SKM-1 (cell line): Measurements from ENCODE around the gene PPP1R14C.

Experiments
- DNase-seq: peaks from one replicate; lab custom pipeline; 2025; ENCODE audit not compliant: unreplicated experiment; lab: John Stamatoyannopoulos, UW

The PPP1R14C gene

DNA sequence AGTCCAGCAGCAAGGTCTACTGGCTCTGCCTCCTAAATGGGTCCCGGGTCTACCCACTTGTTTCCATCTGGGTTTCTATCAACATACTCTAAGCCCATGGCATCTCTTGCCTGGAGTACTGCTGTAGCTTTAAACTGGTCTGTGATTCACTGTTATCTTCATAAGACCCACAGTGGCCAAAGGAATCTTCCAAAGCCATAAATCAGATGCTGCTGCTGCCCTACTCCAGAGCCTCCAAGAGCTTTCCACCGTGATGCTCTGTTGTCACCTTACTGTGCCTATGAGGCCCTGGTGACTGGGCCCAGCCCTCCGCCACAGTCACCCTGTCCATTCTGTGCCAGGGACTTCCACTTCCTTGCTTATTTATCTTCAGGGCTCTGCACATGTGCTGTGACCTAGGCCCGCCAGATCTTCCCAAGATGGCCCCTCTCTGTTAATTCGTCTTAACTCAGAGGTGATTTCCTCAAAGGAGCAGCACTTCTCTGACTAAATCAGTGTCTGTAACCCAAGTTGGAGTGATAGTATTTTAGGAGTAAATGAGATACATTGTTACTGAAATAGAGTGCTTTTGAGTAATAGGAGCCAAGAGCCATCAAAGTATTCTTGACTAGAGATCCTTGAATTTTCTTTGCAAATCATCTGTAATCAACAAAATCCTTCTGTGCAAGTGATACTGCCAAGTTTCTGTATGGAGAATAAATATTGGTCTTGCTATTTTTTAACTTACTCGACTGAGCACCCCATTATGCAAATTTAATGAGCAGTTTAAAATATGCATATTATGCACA is 102.5 kb downstream of the PPP1R14C start:
- no peak for DNase-seq

DNA sequence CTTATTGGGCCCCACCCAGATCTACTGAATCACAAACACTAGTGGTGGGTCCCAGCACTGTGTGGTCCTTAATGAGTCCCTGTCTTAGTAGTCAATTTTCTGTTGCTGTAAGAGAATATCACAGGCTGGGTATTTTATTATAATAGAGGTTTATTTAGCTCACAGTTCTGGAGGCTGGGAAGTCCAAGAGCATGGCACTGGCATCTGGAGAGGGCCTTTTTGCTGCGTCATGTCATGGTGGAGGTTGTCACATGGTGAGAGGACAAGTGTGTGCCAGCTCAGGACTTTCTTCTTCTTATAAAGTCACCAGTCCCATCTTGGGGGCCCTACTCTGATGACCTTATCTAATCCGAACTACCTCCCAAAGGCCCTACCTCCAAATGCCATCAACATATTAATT is 105.0 kb downstream of the PPP1R14C start:
- DNase-seq = no peak

DNA sequence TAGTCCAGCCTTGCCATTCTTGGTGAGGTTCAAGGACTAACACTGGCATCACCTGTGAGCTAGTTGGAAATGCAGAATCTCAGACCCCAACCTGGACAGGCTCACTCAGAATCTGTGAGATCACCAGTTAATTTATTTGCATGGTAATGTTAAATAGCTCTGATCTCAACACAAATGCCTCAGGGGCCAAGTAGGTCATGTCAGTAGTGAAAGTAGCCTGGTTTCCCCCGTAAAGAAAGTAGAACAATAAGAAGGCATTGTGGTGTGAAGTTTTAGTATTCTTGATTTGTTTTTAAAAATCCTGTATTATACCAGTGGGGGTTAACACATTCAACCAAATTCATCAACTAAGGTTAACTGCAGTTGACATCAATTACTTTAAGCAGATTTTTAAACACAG is 105.5 kb downstream of the PPP1R14C start:
- DNase-seq = no peak

DNA sequence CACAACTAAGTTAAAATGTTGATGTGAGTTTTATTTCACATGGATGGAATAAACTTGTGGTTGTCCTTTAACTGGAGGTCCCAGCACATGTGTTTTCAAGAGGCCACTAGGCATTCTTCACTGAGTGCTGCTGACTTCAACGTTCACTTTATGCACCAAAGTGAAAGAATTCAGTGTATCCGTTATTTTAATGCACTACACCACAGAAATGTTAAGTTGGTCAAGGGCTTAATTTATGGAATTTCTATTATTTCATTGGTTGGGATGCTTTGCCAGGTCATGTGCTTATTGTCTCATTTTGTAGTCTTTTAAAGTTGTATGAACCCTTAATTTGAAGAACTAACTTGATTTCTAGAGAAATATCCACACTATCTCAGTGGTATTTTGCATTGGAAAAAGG is 106.4 kb downstream of the PPP1R14C start:
- no peak for DNase-seq

DNA sequence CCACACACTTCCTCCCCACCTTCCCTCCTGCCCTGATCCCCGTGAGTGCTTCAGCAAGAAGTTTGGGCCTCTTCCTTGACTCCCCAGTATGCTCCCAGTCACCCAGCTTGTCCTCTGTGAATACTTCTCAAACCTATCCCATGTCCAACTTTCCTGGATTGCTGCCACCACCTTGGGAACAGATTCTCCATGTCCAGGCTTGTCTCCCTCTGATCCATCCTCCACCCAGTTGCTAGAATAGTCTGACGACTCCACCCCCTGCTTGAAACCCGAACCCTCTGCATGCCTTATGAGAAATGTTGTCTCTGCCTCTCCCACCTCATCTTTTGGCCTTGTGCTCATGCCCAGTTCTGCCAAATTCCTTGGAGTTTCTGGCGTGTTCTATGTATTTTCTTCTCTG is 108.0 kb downstream of the PPP1R14C start:
- DNase-seq = no peak

DNA sequence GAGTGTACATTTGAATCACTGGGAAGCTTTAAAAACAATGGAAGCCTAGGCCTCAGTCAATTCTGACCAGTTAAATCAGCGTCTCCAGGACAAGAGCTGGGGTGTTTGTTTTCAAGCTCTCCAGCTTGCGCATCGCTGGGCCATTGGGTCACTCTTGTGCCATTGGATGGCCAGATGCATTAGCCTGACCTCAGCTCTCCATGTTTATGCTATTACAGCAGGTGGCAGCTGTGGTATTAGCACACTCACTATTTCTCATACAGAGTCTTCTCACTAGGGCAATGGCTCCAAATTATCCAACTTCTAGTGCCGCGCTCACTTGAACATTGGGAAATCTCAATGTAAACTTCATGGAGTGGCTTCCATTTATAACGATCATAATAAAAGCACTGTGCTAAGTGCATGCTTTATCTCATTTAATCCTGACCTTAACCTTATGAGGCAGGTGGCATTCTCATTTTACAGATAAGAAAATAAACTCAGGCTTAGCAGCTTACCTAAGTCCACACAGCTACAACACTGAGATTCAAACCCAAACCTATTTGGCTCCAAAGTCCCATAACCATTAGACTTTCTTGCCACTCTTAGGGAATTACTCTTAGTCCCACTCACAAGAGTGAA is 108.8 kb downstream of the PPP1R14C start:
- DNase-seq = no peak

DNA sequence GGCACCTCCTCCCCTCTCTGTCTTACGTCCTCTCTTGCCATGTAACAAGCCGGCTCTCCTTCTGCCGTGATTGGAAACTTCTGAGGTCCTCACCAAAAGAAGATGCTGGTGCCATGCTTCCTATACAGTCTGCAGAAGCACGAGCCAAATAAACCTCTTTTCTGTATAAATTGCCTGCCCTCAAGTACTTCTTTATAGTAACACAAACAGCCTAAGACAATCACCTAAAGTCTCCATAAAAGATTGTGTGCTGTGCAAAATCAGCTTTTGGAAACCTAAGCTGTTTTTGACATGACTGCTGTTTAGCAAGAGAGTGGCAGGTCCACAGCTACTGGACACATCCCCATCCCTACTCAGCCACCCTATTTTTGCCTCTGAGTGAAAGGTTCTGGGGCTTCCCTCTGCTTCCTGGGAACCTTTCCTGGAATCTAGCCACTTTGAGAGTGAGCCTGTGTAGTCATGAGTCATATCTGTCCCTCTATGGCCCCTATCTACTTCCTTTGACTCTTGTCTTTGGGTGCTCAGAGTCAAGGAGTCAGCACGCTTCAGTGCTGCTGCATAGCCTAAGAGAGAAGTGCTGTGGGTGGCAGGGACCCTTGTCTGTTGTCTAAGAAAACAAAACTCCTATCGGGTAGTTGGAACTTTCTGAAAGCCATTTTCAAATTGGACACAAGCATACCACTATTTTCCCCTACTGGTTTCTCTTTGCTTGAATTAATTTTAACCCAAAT is 110.0 kb downstream of the PPP1R14C start:
- no peak for DNase-seq

DNA sequence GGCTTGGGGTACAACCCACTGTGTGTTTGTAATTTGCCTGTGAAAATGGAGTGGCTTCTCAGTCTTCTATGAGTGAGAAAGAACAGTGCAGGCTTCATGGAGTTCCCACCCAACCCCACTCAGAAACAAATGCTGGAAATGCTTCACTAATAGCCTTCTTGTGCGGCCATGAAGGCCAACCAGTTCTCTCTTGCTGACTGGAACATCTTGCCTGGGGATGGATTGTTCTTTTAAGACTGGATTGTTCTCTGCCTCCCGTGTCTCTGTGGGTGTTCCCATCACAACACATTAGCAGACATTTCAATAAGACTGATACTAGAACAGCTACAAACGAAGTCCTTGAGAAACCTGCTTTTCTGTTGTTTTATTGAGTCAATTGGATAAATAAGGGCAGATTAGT is 110.6 kb downstream of the PPP1R14C start:
- no peak for DNase-seq

DNA sequence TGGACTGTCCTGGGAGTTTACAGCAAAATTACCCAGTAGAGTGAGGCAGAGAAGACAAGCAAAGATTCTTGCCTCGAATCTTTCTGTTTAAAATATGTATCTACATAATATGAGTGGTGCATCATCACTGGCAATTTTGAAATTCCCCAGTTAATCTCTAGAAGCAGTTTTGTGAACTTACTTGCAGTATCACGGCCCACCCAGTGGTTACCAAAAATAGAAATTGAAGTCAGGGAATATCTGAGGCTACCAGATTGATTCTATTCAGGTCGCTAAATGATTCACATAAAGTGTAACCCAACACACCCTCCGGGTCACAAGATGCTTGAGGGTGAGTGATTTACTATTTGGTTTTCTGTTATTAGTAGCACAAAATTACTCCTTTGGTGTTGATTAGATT is 111.9 kb downstream of the PPP1R14C start:
- no peak for DNase-seq

DNA sequence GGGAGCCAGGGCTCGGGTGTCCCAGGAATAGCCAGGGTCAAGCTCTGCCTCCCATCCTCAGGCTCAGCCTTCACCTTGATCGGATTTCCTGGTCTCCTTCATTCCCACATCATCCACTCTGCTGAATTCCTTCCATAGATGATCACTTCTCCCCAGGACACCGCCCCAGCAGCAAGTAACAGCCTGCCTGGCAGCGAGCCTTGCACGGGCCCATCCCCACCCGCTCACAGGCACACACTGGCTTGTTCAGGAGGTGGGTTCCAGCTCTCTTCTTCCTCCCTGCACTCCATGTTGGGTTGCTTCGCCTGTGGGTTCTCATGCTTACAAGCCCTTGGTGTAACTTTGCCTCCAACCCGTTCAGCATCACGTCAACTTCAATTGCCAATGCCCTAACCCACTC is 113.0 kb downstream of the PPP1R14C start:
- no peak for DNase-seq

DNA sequence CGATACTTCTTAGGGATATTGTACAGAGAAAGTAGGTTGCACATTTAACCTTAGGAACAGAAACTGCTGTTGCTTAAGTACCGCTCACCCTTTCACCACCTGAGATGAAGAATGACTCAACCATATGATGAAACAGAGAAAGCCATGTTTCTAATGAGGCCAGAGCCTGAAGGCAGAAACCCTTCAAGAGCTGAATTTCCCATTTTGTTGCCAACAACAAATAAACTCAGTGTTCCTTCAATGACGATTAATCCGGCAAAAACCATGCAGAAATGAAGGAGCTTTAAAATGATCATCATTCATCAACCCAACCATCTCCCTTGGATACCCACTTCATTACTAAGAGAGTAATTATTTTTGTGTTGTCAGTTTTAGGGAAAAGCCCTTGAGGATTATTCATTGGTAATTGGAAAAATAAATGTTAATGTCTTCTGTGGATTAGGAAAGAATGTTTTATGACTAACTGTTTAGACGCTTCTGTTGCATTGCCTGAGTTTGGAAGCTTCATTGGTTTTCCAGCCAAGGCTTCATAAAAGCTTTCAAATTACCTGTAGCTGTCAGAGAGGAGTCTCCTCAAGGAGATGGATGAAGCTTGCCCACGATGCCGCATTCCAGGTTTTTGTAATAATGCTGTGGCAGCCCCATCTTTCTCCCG is 113.9 kb downstream of the PPP1R14C start:
- DNase-seq = no peak

DNA sequence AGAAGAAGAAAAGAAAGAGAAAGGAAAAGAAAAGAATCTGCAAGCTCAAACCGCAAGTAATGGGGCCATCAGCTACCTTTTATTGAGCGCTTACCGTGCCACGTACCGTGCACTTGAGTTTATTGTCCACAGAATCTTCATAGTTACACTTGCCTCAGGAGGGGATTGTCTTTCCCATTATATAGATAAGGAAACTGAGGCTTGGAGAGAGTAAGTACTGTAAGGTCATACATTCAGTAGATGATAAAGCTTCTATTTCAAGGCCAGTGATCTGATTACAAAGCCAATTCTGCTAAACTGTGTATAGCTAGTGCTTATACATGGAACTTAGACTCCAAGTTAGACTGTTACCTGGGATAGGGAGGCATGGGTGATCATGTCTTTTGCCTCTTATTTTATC is 115.5 kb downstream of the PPP1R14C start:
- DNase-seq = no peak

DNA sequence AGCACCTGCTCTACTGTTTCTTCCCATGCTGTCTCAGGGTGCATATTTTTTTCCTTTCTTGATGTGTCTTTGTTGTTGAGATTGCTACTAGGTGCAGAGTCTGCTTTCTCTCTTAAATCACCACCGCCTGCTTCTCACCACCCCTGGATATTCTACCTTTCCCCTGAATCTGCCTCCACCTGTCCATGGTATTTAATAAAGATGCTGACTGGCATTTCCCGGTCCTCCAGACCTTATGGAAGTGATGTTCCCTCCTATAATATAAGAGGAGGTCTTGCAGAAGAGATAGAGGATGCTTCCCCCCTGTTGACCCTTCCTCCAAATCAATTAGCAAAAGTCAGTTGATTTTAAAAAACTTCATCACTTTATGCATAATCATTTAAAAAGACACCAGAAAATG is 118.1 kb downstream of the PPP1R14C start:
- DNase-seq = no peak

DNA sequence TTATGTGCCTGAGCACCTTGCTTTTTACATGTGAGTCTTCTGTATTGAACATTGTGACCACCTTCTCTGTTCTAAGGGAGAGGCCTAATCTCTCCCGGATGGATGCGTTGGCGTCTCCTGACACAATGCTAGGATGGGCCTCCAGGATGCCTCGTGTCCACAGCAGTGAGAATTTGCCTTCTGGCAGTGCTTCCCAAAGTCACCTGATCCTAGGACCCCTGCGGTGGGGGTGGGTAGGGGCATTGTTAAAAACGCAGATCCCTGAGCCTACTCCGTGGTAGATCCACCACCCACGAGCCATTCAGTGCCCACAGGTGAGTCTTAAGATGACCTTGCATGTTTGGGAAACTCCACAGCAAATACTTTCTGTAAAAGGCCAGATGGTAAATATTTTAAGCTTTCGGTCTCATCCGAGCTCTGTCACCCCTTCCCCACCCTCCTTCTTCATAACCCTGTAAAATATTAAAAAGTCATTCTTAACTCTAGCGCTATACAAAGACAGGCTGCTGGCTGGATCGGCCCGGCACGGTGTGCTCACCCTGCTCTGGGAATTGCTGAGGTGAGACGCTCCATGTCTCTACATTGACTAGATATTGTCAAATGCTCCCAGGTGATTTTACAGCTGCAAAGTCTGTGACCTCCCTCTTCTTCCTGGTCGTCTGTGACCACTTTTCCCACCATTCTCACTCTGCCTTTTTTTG is 119.3 kb downstream of the PPP1R14C start:
- no peak for DNase-seq

DNA sequence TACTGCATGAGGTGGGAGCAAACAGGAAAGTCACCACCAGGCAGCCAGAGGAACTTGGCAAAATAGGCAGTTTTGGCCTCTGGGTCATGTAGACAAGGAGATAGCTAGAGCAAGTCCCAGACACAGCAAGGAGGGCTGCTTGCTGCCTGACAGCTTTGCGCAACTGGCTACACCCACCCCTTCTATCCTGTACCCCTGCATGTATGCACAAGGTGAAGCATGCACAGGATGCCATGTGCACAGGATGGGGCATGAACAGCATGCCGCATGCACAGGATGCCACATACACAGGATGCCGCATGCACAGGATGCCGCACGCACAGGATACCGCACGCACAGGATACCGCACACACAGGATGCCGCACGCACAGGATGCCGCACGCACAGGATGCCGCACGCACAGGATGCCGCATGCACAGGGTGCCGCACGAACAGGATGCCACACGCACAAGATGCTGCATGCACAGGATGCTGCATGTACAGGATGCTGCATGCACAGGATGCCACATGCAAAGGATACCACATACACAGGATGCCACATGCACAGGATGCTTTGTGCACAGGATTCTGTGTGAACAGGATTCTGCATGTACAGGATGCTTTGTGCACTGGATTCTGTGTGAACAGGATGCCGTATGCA is 121.0 kb downstream of the PPP1R14C start:
- DNase-seq = no peak

DNA sequence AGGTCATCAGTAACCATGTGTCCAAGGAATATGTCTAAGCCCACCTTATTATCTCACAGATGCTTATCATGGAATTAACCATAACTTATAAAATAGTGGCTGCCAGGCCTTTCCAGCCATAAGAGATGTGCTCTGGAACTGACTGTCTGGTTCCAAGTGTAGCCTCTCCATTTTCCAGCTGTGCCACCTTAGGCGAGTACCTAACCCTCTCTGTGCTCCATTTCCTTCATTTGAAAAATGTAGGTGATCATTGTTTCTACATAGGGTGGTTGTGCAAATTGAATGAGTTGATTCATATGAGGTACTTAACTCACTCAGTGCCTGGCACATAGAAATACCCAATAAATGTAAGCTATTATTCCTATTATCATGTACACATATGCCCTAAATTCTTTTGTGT is 123.5 kb downstream of the PPP1R14C start:
- no peak for DNase-seq

DNA sequence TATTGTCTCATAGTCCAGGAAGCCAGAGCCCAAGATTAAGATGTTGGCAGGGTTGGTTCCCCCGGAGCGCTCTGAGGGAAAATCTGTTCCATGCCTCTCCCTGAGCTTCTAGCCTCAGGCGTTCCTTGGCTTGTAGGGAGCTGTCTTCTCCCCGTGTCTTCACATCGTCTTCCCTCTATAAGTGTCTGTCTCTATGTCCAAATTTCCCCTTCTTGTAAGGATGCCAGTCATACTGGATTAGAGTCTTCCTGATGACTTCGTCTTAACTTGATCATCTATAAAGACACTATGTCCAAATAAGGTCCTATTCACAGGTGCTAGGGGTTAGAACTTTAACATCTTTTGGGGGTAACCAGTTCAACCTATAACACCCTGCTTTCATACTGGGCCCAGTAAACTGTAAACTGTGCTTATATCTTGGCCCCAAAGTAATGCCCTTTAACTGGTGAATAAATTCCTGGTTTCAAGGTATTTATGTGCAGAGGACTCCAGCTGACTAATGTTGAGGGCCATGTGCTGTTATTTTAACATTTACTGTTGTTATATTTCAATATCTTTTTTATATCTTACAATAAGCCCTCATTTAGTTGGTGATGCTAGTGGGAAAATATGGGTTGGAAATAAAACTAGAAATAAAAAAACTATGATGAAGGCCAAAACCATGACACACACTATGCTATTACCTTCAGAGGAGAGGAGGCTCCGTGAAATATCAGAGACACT is 124.3 kb downstream of the PPP1R14C start:
- no peak for DNase-seq

DNA sequence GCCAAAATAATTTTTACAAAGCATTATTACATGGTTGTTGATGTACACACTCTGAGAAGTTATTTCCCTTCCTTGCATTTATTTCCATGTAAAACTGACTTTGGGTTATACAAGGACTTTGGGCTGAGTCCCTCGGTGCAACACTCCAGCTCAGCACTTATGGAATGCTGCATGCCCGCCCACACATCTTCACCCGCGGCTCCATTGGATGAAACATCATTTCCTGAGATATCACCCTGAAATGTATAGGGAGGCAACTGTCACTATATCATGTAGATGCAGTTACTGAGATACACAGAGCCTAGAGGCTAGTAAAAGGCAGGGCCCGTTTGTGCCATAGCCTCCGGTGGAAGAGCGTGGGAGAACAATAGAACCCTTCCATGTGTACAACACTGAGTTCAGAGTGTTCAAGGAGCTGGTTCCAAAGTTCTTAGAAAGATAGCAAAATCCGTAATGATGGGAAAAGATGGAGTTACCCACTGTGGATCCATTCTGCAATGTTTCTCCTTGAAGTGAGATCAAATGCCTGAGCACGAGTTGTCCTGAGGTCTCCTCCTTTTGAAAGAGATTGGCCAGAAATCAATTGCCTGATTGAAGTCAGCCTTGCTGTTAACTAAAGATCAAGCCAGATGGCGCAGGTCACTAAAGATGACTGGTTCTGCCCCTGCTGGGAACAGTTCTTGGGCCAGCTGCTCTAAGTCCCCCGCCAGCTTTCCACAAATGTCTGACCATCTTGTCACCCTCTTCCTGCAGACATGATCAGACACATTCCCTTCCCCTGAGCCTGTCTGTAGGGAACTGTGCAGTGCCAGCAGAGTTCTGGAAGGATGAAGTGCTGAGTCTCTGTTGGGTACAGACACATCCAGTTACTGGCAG is 125.1 kb downstream of the PPP1R14C start:
- DNase-seq = no peak
